Inflammatory macrophage treated with lipopolysaccharide for 1 hour (primary cell): Measurements from ENCODE around the gene IGFBP1.

ENCODE experiments used
- DNase-seq, 2 donors: peaks; one replicate each; pipeline ENCODE4 v3.0.0-alpha.2; 2020 to 2022

Gene IGFBP1

DNA sequence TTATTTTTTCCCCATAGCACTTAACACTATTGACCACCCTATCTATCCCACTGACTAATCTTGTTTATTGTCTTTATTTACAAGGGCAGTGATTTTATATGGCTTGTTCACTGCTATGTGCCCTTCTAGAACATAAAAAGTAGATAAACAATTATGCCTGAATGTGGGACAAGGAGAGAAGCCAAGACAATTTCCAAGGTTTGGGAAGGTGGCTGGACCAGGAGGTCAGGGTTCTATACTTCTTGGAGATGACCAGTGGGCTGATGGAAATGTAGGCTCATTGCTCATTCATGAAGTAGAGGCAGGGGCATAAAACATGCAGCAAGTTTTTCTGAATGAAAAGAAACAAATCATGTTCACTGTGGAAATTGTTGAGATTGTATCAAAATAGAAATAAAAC is 21.3 kb downstream of the IGFBP1 start:
- DNase-seq = no peak

DNA sequence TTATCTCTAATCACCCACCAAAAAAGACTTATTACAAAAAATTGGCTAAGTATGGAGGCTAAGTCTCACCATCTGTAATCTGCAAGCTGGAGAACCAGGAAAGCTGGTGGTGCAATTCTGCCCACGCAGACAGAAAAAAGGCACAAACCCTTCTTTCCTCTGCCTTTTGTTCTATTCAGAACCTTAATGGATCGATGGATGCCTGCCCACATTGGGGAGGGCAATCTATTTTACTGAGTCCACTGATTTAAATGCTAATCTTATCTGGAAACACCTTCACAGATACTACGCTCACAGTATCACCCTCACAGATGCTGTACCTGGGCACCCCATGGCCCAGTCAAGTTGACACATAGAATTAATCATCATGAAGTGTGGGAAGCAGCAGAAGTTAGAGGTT is 22.6 kb downstream of the IGFBP1 start:
- DNase-seq = no peak

DNA sequence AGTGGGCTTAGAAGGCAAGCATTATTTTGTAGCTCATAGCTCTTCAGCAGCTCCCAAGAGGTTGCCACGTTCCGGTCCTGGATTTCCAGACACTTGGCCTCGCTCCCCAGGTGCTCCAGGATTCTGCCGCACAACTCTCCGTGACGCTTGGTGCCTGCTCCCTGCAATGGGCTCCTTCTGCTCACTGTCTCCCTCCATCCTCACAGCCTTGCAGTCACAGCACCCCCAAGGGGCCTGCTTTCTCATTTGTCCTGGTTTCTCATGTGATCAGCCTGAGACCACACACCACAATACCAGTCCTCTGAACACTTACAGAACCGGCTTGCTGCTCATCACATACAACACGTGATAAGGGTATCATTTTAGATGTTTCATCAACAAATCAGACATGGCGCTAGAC is 23.0 kb downstream of the IGFBP1 start:
- no peak for DNase-seq

DNA sequence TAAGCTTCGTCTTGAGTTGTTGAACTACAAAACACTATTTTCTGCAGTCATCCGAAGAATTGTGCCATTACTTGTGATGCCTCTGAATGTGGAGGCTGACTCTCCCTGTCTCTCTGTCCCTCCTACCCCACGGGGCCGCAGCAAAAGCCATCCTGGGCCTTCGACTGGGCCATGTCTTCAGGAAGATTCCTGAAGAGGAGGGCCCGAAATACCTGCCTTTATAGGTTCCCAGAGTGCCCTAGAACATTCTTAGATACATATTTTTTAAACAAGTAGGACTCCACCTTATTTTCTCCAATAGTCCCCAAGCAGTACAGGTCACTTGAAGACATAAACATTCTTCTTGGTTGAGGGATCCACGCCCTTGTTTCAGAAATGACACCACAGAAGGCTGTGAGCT is 24.7 kb downstream of the IGFBP1 start:
- DNase-seq = no peak

DNA sequence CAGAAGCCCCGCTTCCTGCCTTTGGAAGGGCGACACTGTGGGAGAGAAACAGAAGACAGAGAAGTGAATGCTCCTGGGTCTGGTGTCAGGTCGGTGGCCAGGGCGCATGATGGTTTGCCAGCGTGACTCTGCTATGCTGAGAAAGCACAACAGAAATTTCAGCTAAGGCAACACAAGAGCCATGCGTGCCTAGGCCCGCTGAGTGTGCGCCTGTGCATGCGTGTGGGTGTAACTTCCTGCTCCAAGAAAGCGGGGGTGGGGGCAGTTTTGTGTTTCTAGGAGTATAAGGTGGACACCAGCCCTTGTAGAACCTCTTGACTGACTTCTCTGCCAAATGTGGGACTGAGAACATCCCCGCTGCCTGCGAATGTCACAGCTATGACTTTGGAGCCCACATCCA is 26.6 kb downstream of the IGFBP1 start:
- no peak for DNase-seq

DNA sequence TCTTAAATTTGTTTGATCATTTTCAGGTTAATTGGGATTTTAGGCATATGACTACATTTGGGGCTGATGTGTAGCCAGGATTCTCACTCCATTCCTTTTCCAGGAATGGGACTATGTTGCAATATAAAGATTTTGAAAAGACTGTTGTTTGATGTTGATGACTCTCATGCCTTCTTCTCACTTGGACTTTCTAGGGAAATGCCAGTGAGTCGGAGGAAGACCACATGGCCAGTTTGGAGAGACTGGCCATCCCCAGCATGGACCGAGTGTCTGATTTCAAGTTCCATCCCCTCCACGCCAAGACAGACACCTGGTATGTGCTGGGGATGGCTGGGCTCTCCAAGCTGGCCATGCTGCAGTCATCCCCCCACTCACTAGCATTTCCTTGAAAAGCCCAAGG is 27.3 kb downstream of the IGFBP1 start:
- peak in 1 of 2 donors; percentile 28 for DNase-seq

DNA sequence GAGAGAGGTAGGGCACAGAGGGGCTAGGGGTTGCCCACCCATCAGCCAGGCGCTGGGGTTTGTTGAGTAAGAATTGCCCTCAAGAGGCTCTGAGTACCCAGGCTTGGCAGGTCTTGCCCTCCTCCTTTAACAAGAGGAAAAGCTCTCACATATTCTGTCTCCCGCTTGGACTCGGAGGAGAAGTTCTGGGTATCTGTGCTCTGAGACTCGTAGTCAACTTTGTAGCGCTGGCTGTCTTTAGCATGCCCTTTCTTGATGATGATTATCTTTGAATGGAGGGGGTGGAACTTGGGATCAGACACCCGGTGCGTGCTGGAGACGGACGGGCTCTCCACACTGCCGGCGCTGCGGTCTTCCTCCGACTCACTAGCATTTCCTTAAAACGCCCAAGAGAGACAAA is 28.8 kb downstream of the IGFBP1 start:
- no peak for DNase-seq

DNA sequence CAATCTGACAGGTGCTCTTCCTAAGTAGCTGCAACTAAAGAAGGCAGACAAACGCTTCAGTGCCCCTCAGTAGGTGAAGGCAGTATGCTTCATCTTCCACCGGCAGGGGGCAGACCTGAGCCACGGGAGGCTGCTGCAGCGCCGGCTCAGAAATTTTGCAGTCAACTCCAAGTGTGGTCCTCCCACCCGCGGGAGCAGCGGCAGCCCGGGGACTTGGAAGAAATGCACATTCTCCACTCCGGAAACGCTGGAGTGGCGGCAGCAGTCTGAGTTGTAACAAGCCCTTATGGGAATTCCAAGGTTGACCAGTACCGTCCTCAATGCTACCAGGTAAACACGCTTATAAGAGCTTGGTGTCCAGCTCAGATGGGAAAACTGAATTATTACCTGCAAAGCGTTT is 29.4 kb downstream of the IGFBP1 start:
- DNase-seq = peak; percentile 15 to 76

DNA sequence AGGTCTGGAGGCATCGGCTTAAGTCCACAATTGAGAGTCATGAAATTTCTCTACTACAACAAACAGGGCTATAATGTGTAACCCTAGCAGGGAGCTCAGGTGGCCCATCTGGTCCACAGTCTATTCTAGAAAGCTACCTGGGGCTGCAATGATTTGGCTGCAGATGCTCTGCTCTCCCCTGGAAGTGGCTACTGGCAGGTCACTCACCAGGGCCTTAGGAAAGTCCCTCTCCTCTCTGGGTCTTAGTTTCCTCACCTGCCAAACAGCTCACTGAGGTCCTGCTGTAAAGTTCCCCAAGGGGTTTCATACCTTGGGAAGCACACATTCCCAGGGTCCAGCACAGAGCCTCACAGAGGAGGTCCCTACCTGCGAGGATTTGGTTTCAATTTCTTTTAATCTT is 30.3 kb downstream of the IGFBP1 start:
- no peak for DNase-seq

DNA sequence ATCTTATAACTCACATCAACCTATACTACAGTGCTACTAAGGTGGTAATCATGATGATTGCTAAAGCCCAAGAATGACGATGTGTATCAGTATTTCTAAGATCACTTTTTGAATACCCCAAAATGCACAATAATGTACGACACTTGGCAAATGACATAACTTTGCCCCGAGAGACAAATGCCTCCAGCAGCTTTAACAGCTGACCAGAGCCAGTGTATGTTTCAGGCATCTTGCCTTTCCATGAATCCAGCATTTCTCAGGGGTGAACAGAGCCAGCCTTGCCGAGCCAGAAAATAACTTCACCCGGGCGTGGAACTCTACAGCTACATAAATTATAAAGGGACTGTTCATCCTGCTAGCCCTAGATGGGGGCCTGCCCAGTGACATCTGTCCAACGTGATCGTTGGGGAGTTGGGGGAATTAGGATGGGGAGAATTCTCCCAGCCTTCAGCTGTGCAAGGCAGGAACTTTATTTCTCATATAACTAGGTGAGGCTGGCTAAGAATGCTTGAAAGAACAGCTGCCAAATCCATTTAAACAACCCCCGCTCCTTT is 31.0 kb downstream of the IGFBP1 start:
- no peak for DNase-seq

DNA sequence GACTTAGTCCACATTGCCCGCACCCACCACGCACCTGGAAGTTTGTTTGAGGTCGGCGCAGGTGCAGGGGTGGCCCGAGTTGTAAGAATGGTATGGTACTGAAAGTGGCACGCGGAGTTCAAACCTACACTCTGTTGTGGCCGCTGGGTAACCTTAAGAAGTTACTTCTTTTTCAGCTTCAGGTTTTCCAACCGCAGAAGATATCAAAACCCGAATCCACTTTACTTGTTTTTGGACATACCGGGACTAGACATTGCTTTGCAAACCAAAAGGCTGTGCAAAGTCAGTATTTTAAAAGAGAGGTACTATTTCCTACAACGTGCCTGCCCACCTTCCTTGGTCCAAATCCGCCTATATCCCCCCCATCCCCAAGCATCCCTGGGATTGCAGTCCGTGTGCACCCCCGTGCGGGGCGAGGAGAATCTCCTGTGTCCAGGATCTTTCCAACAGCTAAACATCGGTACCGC is 31.7 kb downstream of the IGFBP1 start:
- no peak for DNase-seq

DNA sequence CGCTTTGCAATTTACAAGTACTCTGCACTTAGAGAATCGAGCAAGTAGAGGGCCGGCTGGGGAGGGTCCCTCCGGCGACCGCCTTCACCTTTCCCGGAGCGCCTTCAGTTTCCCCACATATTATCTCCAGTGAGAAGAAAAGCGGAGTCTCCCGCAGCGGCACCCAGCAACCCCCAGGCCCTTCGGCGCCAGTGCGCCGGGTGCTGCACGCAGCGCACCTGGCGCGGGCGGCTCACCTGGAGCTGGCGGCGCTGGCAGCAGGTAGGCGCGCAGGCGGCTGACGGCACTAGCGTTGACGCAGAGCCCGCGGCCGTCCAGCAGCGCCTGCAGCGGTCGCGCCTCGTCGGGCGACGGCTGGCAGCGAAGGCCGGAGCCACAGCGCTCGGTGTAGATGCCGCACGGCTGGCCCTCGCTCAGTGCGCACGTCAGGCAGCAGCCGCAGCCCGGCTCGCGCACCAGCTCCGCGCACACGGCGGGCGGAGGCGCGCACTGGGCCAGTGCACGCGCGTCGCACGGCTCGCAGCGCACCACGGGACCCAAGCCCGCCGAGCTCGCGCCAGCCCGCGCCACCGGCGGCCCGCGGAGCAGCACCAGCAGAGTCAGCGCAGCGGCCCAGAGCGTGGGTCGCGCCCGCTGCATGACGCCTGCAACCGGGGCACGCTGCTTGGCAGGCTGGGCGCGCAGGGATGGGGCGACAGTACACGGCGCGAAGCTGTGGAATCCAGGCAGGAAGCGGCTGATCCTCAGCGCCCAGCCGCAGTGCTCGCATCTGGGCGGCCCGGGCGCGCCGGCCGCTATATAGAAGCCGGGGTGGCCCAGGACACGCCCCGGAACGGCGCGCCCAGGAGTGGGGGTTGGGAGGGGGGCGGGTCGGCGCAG is 32.5 kb downstream of the IGFBP1 start, which contains the start of gene IGFBP3:
TSS of gene IGFBP3 (minus strand) at position 771 of the 879 bp plus-strand sequence. CDS start at position 639, 132 bp downstream.
- no peak for DNase-seq

DNA sequence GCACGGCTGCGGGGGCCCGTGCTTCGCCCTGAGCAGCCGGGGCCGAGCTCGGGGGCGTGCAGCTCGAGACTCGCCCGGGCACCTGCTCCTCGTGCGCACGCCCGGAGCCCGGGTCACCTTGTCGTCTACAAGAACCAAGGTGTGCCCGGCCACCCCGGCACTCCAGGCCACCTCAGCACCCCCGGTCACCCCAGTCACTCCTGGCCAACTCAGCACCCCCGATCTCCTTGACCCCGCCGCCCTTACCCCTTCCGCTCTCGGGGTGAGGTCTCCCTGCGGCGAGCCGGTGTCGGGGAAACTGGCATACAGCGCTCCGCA is 33.1 kb downstream of the IGFBP1 start:
- DNase-seq = no peak

DNA sequence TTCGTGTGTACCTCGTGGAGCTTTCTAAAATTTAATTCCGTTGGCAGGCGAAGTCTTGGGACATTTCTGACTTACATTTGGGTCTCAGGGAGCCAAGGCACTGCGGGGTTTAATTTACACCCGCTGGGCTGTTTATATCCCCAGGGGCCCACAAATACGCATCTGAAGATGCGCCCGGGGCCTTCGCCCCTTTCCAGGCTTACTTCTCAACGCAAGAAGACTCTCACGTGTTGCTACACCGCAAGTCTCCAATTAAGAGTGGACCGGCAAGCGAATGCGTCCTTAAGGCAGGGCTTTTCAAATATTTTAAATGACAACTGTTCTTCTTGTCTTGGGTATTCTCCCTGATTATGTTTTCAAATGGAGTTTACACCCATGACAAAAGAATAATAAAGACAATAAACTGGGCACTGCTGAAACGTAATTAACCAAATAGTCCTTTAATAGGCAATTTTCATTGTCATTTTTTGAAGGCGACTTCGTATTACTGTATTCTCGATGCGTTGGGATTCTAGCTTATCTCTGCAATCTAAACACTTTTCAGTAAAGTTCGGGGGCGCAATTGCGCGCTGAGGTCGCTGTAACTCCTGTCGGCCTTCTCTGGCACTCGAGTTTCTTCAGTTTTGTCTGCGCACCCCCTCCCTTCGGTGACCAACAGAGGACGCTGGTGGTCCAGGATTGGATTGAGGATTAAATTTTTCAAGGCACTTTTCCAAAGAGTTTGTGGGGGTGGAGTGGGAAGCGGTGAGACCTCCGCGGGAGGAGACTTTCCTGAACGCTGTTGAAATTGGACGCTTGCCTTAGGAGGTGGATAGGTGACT is 33.6 kb downstream of the IGFBP1 start:
- no peak for DNase-seq

DNA sequence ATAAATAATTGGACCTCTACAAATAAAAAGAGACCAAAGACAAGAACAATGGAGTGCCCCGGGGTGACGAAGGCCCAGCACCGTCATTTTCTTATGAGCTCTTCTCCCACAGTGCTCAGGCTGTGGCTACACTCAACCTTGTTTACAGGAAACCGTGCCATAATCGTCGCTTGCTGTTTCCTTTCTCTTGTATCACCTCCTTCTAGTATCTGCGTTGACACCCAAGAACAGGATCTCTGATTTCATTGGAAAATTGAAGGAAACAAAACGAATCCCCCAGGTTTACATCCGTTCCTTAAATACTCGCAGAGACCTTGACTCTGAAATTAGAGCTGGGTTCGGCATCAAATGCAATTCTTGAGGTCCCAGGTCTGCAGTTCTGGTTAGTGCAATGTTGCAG is 34.5 kb downstream of the IGFBP1 start:
- no peak for DNase-seq

DNA sequence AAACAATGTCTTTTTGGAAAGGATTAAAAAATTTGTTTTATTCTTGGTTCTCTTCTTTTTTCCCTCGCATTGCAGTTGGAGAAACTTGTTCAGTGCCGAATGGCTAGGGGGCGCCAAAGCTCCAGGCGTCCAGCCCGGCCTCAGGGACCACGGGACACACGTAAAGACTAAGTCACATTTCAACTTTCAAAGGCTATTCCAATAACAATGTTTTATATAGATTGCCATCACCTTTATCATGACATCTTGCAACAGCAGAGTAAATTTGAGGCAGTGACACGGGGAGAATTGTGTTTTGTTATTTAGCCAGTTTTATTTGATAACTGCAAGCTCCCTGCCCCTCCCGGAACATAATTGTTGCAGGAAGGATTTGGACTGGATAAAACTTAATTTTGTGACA is 35.0 kb downstream of the IGFBP1 start:
- DNase-seq = peak in 1 of 2 donors; percentile 56

DNA sequence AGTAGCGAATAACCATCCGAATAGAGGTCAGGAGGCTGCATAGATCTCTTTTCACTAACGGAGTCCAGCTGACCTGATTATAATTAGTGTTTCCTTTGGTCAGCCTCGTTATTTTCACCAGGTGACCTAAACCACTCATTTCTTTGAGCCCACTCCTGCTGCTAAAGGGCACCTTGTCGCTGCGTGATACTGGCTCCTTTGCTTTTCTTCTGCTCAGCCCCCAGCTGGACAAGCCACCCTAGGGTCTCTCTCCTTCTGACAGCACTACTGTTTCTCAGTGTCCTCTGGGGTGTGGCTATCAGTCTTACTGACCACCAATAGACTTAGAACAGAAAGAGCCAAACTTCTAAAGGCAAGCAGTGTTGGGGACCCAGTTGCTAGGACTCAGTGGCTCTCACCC is 35.5 kb downstream of the IGFBP1 start:
- no peak for DNase-seq

DNA sequence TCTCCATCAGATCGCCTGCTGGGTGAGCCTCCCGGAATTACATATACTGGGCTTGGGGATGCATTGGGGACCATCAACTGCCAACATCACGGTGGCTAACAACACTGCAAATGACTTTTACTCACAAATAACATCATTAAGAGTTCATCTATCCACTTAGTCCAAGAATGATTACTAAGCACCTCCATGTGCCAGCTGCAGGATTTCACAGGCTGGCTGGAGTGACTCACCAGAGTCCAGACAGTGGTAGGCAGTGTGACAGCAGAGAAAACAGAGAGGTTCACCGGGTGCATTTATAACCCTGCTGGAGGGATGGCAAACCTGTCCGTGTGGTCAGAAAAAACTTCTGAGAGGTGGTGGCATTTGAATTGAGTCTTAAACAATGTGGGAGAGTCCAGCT is 36.0 kb downstream of the IGFBP1 start:
- no peak for DNase-seq

DNA sequence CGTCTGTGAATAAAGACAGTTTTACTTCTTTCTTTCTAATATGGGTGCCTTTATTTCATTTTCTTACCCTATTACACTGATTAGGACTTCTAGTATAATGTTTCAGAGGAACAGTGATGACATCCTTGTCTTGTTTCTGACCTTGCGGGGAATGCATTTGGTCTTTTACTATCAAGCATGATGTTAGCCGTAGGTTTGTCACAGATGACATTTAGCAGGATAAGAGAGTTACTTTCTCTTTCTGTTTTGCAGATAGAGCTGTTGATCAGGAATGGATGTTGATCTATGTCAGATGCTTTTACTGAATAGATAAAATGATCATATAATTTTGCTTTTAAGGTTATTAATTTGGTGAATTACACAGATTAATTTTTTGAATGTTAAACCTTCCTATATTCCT is 39.4 kb downstream of the IGFBP1 start:
- DNase-seq = no peak

DNA sequence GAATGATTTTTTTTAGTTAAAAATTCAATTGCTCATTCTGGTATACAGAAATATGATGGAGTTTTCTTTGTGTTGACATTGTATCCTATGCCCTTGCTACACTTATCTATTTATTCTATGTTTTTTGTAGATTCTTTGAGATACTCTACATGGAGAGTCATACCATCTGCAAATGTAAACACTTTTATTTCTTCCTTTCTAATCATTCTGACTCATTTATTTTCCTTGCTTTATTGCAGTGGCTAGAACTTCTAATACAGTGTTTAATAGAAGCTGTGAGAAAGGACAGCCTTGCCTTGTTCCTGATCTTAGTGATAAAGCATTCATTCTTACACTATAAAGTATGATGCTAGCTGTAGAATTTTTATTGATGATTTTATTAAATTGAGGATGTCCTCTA is 42.7 kb downstream of the IGFBP1 start:
- DNase-seq = no peak

DNA sequence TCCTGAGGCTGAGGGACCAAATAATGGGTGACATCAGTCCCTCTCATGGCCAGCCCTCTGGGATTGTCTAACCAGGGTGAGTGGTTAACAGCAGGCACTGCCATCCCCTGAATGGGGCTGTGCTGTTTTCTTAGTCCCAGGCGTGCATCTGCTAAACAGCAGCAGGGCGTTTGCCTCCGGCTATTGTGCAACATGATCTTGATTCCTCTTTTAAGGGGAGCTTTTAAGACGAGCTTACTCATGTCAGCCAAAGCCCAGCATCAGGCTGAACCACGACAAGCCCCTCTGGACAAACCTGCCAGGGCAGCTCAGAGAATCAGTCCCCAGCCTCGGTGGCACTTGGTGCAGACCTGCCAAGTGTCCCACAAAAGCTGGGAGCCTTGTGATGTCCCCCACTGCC is 49.0 kb downstream of the IGFBP1 start:
- DNase-seq = no peak

DNA sequence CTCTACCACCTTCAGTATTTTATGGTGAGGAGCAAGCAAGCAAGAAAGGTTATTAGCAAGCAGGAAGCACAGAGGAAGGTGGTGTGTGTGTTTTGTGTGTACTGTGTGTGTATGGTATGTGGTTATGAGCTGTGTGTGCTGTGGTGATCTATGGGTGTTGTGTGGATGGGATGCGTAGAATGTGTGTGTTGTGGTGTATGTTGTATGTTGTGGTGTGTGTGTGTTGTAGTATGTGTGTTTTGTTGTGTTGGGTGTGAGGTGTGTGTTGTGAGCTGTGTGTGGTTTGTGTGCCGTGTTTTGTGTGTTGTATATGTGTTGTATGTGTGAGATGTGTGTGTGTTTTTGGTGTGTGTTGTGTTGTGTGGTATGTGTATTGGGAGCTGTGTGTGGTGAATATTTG is 49.6 kb downstream of the IGFBP1 start:
- no peak for DNase-seq

DNA sequence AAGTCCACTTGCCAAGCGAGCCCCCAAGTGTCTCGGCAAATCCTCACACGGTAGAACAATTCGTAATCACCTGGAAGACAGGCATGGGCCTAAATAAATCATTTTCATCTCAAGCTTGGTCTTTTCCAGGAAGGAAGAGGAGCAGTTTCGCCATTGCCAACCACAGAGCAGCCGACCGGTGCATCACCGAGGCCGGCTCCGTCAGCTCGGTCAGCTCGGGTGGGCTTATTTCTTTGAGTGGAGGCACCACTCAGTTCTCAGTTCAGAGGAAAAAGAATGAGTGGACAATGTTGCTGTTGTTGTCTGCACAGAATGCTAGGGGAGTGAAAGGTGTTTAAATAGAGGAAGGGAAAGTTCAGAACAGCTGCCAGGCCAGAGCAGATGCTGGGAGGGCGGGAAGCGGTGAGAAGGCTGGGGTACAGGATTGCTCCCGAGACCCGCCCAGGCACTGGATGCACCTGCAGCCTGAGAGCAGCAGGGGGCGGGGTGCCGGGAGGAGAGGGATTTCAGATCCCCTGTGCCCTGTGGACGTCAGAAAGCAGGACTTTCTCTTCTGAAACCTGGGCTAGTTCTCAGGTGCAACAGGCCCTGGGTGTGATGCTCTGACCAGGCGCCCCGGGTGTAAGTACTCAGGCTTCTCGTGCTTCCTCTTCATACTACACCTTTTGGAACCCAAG is 50.5 kb downstream of the IGFBP1 start:
- no peak for DNase-seq
